ENCODE results near the gene IFITM10. TPM values are rescaled to one million over a fixed set of nuclear protein-coding genes. Genes with fewer than 3 reads are reported as not detected.
"Not testable (repeated sequence)": the region's sequence is repeated elsewhere in the genome, so short reads cannot be mapped to it uniquely, and the experiment has no call there.

IFITM10 gene
- total RNA-seq, 1 donor from 2014 or later = 2.7 TPM

- Mint-ChIP-seq H3K27ac (peak overlapping the region; percentile 82), H3K4me3 (no peak overlapping the region), H3K36me3 (no peaks in the 10 kb centered on the region), H3K27me3 (ENCODE audit: low read depth) (peaks cover 15% of the 10 kb centered on the region), H3K4me1 (peaks cover 26% of the 10 kb centered on the region), H3K9me3 (no peaks in the 10 kb centered on the region)
- TF ChIP-seq CTCF (IDR thresholded peaks at IDR 0.05; ENCODE audit: unreplicated experiment) = no peak
- DNase-seq (ENCODE audit: low spot score in 2 of 2, unreplicated experiment in 2 of 2) = no peak
Observed at GRCh38 chr11:1691878-1692707, 58.3 kb downstream of the IFITM10 start.

GRCh38 chr11:1691026-1691877, 59.1 kb downstream of the IFITM10 start:
- Mint-ChIP-seq H3K4me1 (peaks cover 26% of the 10 kb centered on the region), H3K36me3 (no peaks in the 10 kb centered on the region), H3K27ac (peak overlapping the region; percentile 82), H3K4me3 (no peak overlapping the region), H3K27me3 (ENCODE audit: low read depth) (peaks cover 15% of the 10 kb centered on the region), H3K9me3 (no peaks in the 10 kb centered on the region)
- no peak for TF ChIP-seq CTCF (IDR thresholded peaks at IDR 0.05; ENCODE audit: unreplicated experiment)
- no peak for DNase-seq (ENCODE audit: low spot score in 2 of 2, unreplicated experiment in 2 of 2)

GRCh38 chr11:1690167-1691025, 60.0 kb downstream of the IFITM10 start:
- H3K4me1 Mint-ChIP-seq = peaks cover 26% of the 10 kb centered on the region
- peak overlapping the region; percentile 78 for H3K27ac Mint-ChIP-seq
- no peaks in the 10 kb centered on the region for H3K9me3 Mint-ChIP-seq
- no peak overlapping the region for H3K4me3 Mint-ChIP-seq
- no peaks in the 10 kb centered on the region for H3K36me3 Mint-ChIP-seq
- no peak for DNase-seq (ENCODE audit: low spot score in 2 of 2, unreplicated experiment in 2 of 2)
- TF ChIP-seq CTCF (IDR thresholded peaks at IDR 0.05; ENCODE audit: unreplicated experiment) = no peak
- peaks cover 17% of the 10 kb centered on the region for H3K27me3 Mint-ChIP-seq (ENCODE audit: low read depth)

GRCh38 chr11:1689250-1690166, 60.9 kb downstream of the IFITM10 start:
- not testable (repeated sequence) for DNase-seq (ENCODE audit: low spot score in 2 of 2, unreplicated experiment in 2 of 2); H3K27ac Mint-ChIP-seq

GRCh38 chr11:1688336-1688947, 62.0 kb downstream of the IFITM10 start:
- not testable (repeated sequence) for H3K4me3 Mint-ChIP-seq; H3K36me3 Mint-ChIP-seq; H3K27ac Mint-ChIP-seq; DNase-seq (ENCODE audit: low spot score in 2 of 2, unreplicated experiment in 2 of 2); H3K9me3 Mint-ChIP-seq
- Mint-ChIP-seq H3K4me1 (peaks cover 23% of the 10 kb centered on the region), H3K27me3 (ENCODE audit: low read depth) (peaks cover 20% of the 10 kb centered on the region)

More at GRCh38 chr11:1689250-1690166, 60.9 kb downstream of the IFITM10 start:
- not testable (repeated sequence) for H3K36me3 Mint-ChIP-seq, H3K4me3 Mint-ChIP-seq, H3K9me3 Mint-ChIP-seq
- Mint-ChIP-seq H3K4me1 (peaks cover 26% of the 10 kb centered on the region), H3K27me3 (ENCODE audit: low read depth) (peaks cover 20% of the 10 kb centered on the region)

GRCh38 chr11:1686220-1686619, 64.2 kb downstream of the IFITM10 start:
- H3K9me3 Mint-ChIP-seq; DNase-seq (ENCODE audit: low spot score in 2 of 2, unreplicated experiment in 2 of 2); H3K4me3 Mint-ChIP-seq; H3K27ac Mint-ChIP-seq; H3K36me3 Mint-ChIP-seq: not testable (repeated sequence)
- Mint-ChIP-seq H3K27me3 (ENCODE audit: low read depth) (peaks cover 20% of the 10 kb centered on the region), H3K4me1 (peaks cover 21% of the 10 kb centered on the region)

- H3K27me3 Mint-ChIP-seq (ENCODE audit: low read depth) = peaks cover 16% of the 10 kb centered on the region
- H3K4me3 Mint-ChIP-seq; H3K9me3 Mint-ChIP-seq; H3K36me3 Mint-ChIP-seq; DNase-seq (ENCODE audit: low spot score in 2 of 2, unreplicated experiment in 2 of 2): not testable (repeated sequence)
- H3K27ac Mint-ChIP-seq = peak overlapping the region; percentile 25
- peaks cover 13% of the 10 kb centered on the region for H3K4me1 Mint-ChIP-seq
Observed at GRCh38 chr11:1684886-1685874, 65.2 kb downstream of the IFITM10 start.

GRCh38 chr11:1683904-1684572, 66.4 kb downstream of the IFITM10 start:
- not testable (repeated sequence) for H3K36me3 Mint-ChIP-seq; H3K27ac Mint-ChIP-seq; H3K9me3 Mint-ChIP-seq; H3K4me3 Mint-ChIP-seq; DNase-seq (ENCODE audit: low spot score in 2 of 2, unreplicated experiment in 2 of 2)
- Mint-ChIP-seq H3K27me3 (ENCODE audit: low read depth) (peaks cover 12% of the 10 kb centered on the region), H3K4me1 (peaks cover 12% of the 10 kb centered on the region)

Measured in mesothelial cell of epicardium (in vitro differentiated cells).